ENCODE results near the gene MACROD1.

Gene MACROD1

GRCh38 chr11:64110465-64111375 is 55.2 kb downstream of the MACROD1 start:
- no peak for DNase-seq

- DNase-seq, result no peak
These were observed 56.6 kb downstream of the MACROD1 start for GRCh38 chr11:64109332-64109731.

GRCh38 chr11:64107303-64107702 is 58.6 kb downstream of the MACROD1 start:
- DNase-seq, result no peak

GRCh38 chr11:64104632-64105031 is 61.3 kb downstream of the MACROD1 start:
- DNase-seq, result no peak

GRCh38 chr11:64103277-64103985 is 62.5 kb downstream of the MACROD1 start:
- DNase-seq, result no peak

GRCh38 chr11:64102005-64102738 is 63.7 kb downstream of the MACROD1 start:
- DNase-seq, result no peak

GRCh38 chr11:64101461-64101860 is 64.5 kb downstream of the MACROD1 start:
- no peak for DNase-seq

GRCh38 chr11:64100782-64101353 is 65.0 kb downstream of the MACROD1 start:
- DNase-seq, result no peak

- DNase-seq, result no peak
These were observed 65.6 kb downstream of the MACROD1 start for GRCh38 chr11:64100360-64100759.

GRCh38 chr11:64099436-64099835 is 66.5 kb downstream of the MACROD1 start:
- DNase-seq, result no peak

- no peak for DNase-seq
These were observed 67.5 kb downstream of the MACROD1 start for GRCh38 chr11:64098318-64098831.

- no peak for DNase-seq
These were observed 68.2 kb downstream of the MACROD1 start for GRCh38 chr11:64097468-64098317.

GRCh38 chr11:64096835-64097234 is 69.1 kb downstream of the MACROD1 start:
- no peak for DNase-seq

GRCh38 chr11:64095949-64096348 is 70.0 kb downstream of the MACROD1 start:
- no peak for DNase-seq

- DNase-seq, result no peak
These were observed 70.6 kb downstream of the MACROD1 start for GRCh38 chr11:64095273-64095817.

- DNase-seq, result no peak
These were observed 71.3 kb downstream of the MACROD1 start for GRCh38 chr11:64094463-64095260.

- no peak for DNase-seq
These were observed 72.5 kb downstream of the MACROD1 start for GRCh38 chr11:64093233-64094039.

GRCh38 chr11:64092761-64093136 is 73.2 kb downstream of the MACROD1 start:
- no peak for DNase-seq

- DNase-seq, result no peak
These were observed 73.7 kb downstream of the MACROD1 start for GRCh38 chr11:64092111-64092760.
